ENCODE results near the gene MLLT3.

DNA sequence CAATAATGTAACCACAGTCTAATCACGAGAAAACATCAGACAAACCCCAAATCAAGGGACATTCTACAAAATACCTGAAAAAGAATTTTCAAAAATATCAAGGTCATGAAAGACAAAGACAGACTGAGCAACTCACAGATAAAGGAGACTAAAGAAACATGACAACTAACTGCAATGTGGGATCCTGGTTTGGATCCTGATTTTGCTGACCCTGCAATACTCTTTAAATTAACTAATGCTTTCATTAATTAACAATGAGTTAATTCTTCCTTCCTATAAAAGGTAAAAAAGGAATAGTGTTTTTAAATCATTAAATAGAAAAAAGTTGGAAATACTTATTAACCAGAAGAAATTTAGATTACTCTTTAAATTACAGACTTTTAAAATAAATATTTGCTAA lies 103.6 kb downstream of the MLLT3 start:
- TF ChIP-seq, protein P1, sequence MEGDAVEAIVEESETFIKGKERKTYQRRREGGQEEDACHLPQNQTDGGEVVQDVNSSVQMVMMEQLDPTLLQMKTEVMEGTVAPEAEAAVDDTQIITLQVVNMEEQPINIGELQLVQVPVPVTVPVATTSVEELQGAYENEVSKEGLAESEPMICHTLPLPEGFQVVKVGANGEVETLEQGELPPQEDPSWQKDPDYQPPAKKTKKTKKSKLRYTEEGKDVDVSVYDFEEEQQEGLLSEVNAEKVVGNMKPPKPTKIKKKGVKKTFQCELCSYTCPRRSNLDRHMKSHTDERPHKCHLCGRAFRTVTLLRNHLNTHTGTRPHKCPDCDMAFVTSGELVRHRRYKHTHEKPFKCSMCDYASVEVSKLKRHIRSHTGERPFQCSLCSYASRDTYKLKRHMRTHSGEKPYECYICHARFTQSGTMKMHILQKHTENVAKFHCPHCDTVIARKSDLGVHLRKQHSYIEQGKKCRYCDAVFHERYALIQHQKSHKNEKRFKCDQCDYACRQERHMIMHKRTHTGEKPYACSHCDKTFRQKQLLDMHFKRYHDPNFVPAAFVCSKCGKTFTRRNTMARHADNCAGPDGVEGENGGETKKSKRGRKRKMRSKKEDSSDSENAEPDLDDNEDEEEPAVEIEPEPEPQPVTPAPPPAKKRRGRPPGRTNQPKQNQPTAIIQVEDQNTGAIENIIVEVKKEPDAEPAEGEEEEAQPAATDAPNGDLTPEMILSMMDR (IDR thresholded peaks at IDR 0.05; ENCODE audit: borderline replicate concordance, extremely low read depth, low read length, poor library complexity, severe bottlenecking): no peak
- no peak for TF ChIP-seq EZH2 (IDR thresholded peaks at IDR 0.05; ENCODE audit: borderline replicate concordance, low read depth, low read length, severe bottlenecking)

All from DND-41 (cell line).